Mononuclear cell (primary cell): ENCODE results near the gene SLC35E3. TPM values are rescaled to one million over a fixed set of nuclear protein-coding genes. Genes with fewer than 3 reads are reported as not detected.
"Not testable (repeated sequence)": the region's sequence is repeated elsewhere in the genome, so short reads cannot be mapped to it uniquely, and the experiment has no call there.

ENCODE experiments used
- H3K27me3 ChIP-seq: 2 replicates; pipeline ENCODE4 v1.6.0; 2011; ENCODE audit warnings: low read length, control low read depth; ENCODE audit not compliant: insufficient read depth
- H3K4me1 ChIP-seq: 2 replicates; pipeline ENCODE4 v1.5.1; 2011; ENCODE audit warnings: mild to moderate bottlenecking, low read length, control low read depth; ENCODE audit not compliant: insufficient read depth
- H3K4me3 ChIP-seq: 2 replicates; pipeline ENCODE4 v1.5.1; 2011; ENCODE audit warnings: mild to moderate bottlenecking, low read length, moderate library complexity
- H3K9me3 ChIP-seq: 2 replicates; pipeline ENCODE4 v1.5.1; 2011; ENCODE audit warnings: low read depth, mild to moderate bottlenecking, control low read depth, low read length
- total RNA-seq: library from RNA; depleted of rRNA; stranded (reverse); fragments of >200 nt; gene quantifications from one replicate; pipeline ENCODE4 v1.2.3, GENCODE V29; 2012

Gene SLC35E3
- total RNA-seq, 1 donor: 1.4 TPM

GRCh38 chr12:68809190-68810026 is 63.4 kb downstream of the SLC35E3 start:
- Histone ChIP-seq H3K4me3 (peak overlapping the region; percentile 96), H3K27me3 (no peaks in the 10 kb centered on the region), H3K4me1 (peaks cover 32% of the 10 kb centered on the region), H3K9me3 (no peaks in the 10 kb centered on the region)

- not testable (repeated sequence) for H3K4me3 ChIP-seq, H3K9me3 ChIP-seq
- H3K4me1 ChIP-seq: peaks cover 32% of the 10 kb centered on the region
Observed at GRCh38 chr12:68810027-68810389, 64.0 kb downstream of the SLC35E3 start.

GRCh38 chr12:68811573-68811972 is 65.6 kb downstream of the SLC35E3 start:
- peaks cover 31% of the 10 kb centered on the region for H3K4me1 ChIP-seq
- H3K4me3 ChIP-seq, H3K27me3 ChIP-seq, H3K9me3 ChIP-seq: not testable (repeated sequence)

More at GRCh38 chr12:68810027-68810389, 64.0 kb downstream of the SLC35E3 start:
- H3K27me3 ChIP-seq: not testable (repeated sequence)

GRCh38 chr12:68812553-68813241 is 66.7 kb downstream of the SLC35E3 start:
- H3K27me3 ChIP-seq: no peaks in the 10 kb centered on the region

GRCh38 chr12:68813242-68813593 is 67.2 kb downstream of the SLC35E3 start:
- Histone ChIP-seq H3K9me3 (no peaks in the 10 kb centered on the region), H3K4me3 (no peak overlapping the region), H3K27me3 (no peaks in the 10 kb centered on the region), H3K4me1 (peaks cover 22% of the 10 kb centered on the region)

More at GRCh38 chr12:68812553-68813241, 66.7 kb downstream of the SLC35E3 start:
- peaks cover 22% of the 10 kb centered on the region for H3K4me1 ChIP-seq
- H3K9me3 ChIP-seq: no peaks in the 10 kb centered on the region
- no peak overlapping the region for H3K4me3 ChIP-seq

- Histone ChIP-seq H3K4me3 (no peak overlapping the region), H3K4me1 (peaks cover 15% of the 10 kb centered on the region), H3K9me3 (no peaks in the 10 kb centered on the region), H3K27me3 (no peaks in the 10 kb centered on the region)
Observed at GRCh38 chr12:68814490-68815231, 68.7 kb downstream of the SLC35E3 start.

- peaks cover 14% of the 10 kb centered on the region for H3K4me1 ChIP-seq
- H3K27me3 ChIP-seq: no peaks in the 10 kb centered on the region
- H3K9me3 ChIP-seq: no peaks in the 10 kb centered on the region
- no peak overlapping the region for H3K4me3 ChIP-seq
Observed at GRCh38 chr12:68815232-68815927, 69.4 kb downstream of the SLC35E3 start.

GRCh38 chr12:68815928-68816800 is 70.2 kb downstream of the SLC35E3 start:
- Histone ChIP-seq H3K4me3 (no peak overlapping the region), H3K4me1 (peaks cover 11% of the 10 kb centered on the region), H3K27me3 (no peaks in the 10 kb centered on the region), H3K9me3 (no peaks in the 10 kb centered on the region)

GRCh38 chr12:68819481-68819880 is 73.5 kb downstream of the SLC35E3 start:
- H3K4me1 ChIP-seq: peaks cover 10% of the 10 kb centered on the region
- H3K4me3 ChIP-seq, H3K27me3 ChIP-seq, H3K9me3 ChIP-seq: not testable (repeated sequence)

- peaks cover 10% of the 10 kb centered on the region for H3K4me1 ChIP-seq
- no peak overlapping the region for H3K4me3 ChIP-seq
- H3K9me3 ChIP-seq: no peaks in the 10 kb centered on the region
- H3K27me3 ChIP-seq: no peaks in the 10 kb centered on the region
Observed at GRCh38 chr12:68821357-68822188, 75.6 kb downstream of the SLC35E3 start.

- H3K9me3 ChIP-seq: no peaks in the 10 kb centered on the region
- no peaks in the 10 kb centered on the region for H3K27me3 ChIP-seq
- peaks cover 10% of the 10 kb centered on the region for H3K4me1 ChIP-seq
- H3K4me3 ChIP-seq: no peak overlapping the region
Observed at GRCh38 chr12:68823696-68824095, 77.7 kb downstream of the SLC35E3 start.

- no peak overlapping the region for H3K4me3 ChIP-seq
- H3K9me3 ChIP-seq: no peaks in the 10 kb centered on the region
- peaks cover 10% of the 10 kb centered on the region for H3K4me1 ChIP-seq
- no peaks in the 10 kb centered on the region for H3K27me3 ChIP-seq
Observed at GRCh38 chr12:68824131-68824530, 78.2 kb downstream of the SLC35E3 start.

- no peaks in the 10 kb centered on the region for H3K27me3 ChIP-seq
- H3K4me3 ChIP-seq: no peak overlapping the region
Observed at GRCh38 chr12:68824597-68825250, 78.7 kb downstream of the SLC35E3 start.

More at GRCh38 chr12:68824597-68825250, 78.7 kb downstream of the SLC35E3 start:
- Histone ChIP-seq H3K9me3 (no peaks in the 10 kb centered on the region), H3K4me1 (peaks cover 10% of the 10 kb centered on the region)
